Measurements from ENCODE around the gene DGAT2.

The DGAT2 gene

GRCh38 chr11:75802021-75802912, 33.7 kb downstream of the DGAT2 start:
- DNase-seq: no peak

GRCh38 chr11:75802913-75803820, 34.6 kb downstream of the DGAT2 start:
- DNase-seq: no peak

GRCh38 chr11:75809111-75809510, 40.5 kb downstream of the DGAT2 start:
- DNase-seq: no peak

- no peak for DNase-seq
Observed at GRCh38 chr11:75809991-75810390, 41.4 kb downstream of the DGAT2 start.

- DNase-seq: no peak
Observed at GRCh38 chr11:75810637-75811390, 42.2 kb downstream of the DGAT2 start.

- no peak for DNase-seq
Observed at GRCh38 chr11:75811485-75811884, 42.9 kb downstream of the DGAT2 start.

GRCh38 chr11:75812542-75813040, 44.0 kb downstream of the DGAT2 start:
- no peak for DNase-seq

- no peak for DNase-seq
Observed at GRCh38 chr11:75813124-75813523, 44.5 kb downstream of the DGAT2 start.

- no peak for DNase-seq
Observed at GRCh38 chr11:75813622-75814039, 45.1 kb downstream of the DGAT2 start.

- no peak for DNase-seq
Observed at GRCh38 chr11:75814363-75814676, 45.7 kb downstream of the DGAT2 start.

- DNase-seq: peak; percentile 96
Observed at GRCh38 chr11:75814677-75815344, 46.2 kb downstream of the DGAT2 start, which contains the start of gene UVRAG. Gene UVRAG, plus strand, starts transcription at chr11:75815210. Its CDS starts 198 bp downstream, at chr11:75815408.

GRCh38 chr11:75815345-75816168, 47.0 kb downstream of the DGAT2 start:
- DNase-seq: no peak

- DNase-seq: no peak
Observed at GRCh38 chr11:75816561-75817239, 48.1 kb downstream of the DGAT2 start.

- DNase-seq: no peak
Observed at GRCh38 chr11:75820645-75821044, 52.1 kb downstream of the DGAT2 start.

GRCh38 chr11:75821202-75821601, 52.6 kb downstream of the DGAT2 start:
- no peak for DNase-seq

GRCh38 chr11:75822541-75822940, 54.0 kb downstream of the DGAT2 start:
- no peak for DNase-seq

GRCh38 chr11:75823415-75823814, 54.8 kb downstream of the DGAT2 start:
- no peak for DNase-seq

- DNase-seq: no peak
Observed at GRCh38 chr11:75823946-75824345, 55.4 kb downstream of the DGAT2 start.

GRCh38 chr11:75826461-75827230, 58.1 kb downstream of the DGAT2 start:
- DNase-seq: no peak

GRCh38 chr11:75827562-75827961, 59.0 kb downstream of the DGAT2 start:
- DNase-seq: no peak

All from DMS 273 treated with DMSO at 0.1 percent for 48 hours (cell line).